MCF 10A (cell line): Measurements from ENCODE around the gene VWA5B1. TPM values are rescaled to one million over a fixed set of nuclear protein-coding genes. Genes with fewer than 3 reads are reported as not detected.
"Not testable (repeated sequence)": the region's sequence is repeated elsewhere in the genome, so short reads cannot be mapped to it uniquely, and the experiment has no call there.

Experiments
- BruUV-seq: library from RNA; stranded (reverse); fragments of 400-500 nt; replicated peaks from 2 replicates; lab custom pipeline; 2021; lab: Mats Ljungman, UMichigan
- CTCF ChIA-PET: fragments of 300-600 bp; sonication (Branson Sonifier 250); formaldehyde crosslinking; extraction: SDS; loops from one replicate; lab custom pipeline; 2021; ENCODE audit warnings: antibody characterized with exemption, inconsistent platforms; lab: Yijun Ruan, JAX
- POLR2A ChIA-PET: fragments of 300-600, 350-650 bp; sonication (Branson Sonifier 250); formaldehyde crosslinking; extraction: SDS; loops from one replicate; lab custom pipeline; 2020; ENCODE audit warnings: antibody characterized with exemption, inconsistent platforms; lab: Yijun Ruan, JAX
- DNase-seq: peaks from one replicate; pipeline ENCODE4 v3.0.0-alpha.2; 2018; ENCODE audit not compliant: unreplicated experiment
- H3K27ac Mint-ChIP-seq: one replicate; pipeline ENCODE4 v1.8.0; 2022; ENCODE audit warnings: mild to moderate bottlenecking, low read depth, mixed read lengths; ENCODE audit not compliant: unreplicated experiment
- H3K27me3 Mint-ChIP-seq: one replicate; pipeline ENCODE4 v1.8.0; 2022; ENCODE audit warnings: mixed read lengths; ENCODE audit not compliant: insufficient read depth, unreplicated experiment
- H3K36me3 Mint-ChIP-seq: one replicate; pipeline ENCODE4 v1.8.0; 2022; ENCODE audit warnings: mild to moderate bottlenecking, moderate library complexity, mixed read lengths; ENCODE audit not compliant: insufficient read depth, unreplicated experiment
- H3K4me1 Mint-ChIP-seq: one replicate; pipeline ENCODE4 v1.8.0; 2022; ENCODE audit warnings: mixed read lengths; ENCODE audit not compliant: insufficient read depth, unreplicated experiment
- H3K4me3 Mint-ChIP-seq: one replicate; pipeline ENCODE4 v1.8.0; 2022; ENCODE audit warnings: mild to moderate bottlenecking, moderate library complexity, mixed read lengths; ENCODE audit not compliant: unreplicated experiment
- H3K9me3 Mint-ChIP-seq: one replicate; pipeline ENCODE4 v1.8.0; 2022; ENCODE audit warnings: mixed read lengths; ENCODE audit not compliant: unreplicated experiment
- intact Hi-C: fragments of 100-400 bp; cut with micrococcal nuclease; formaldehyde crosslinking; loops from 2 replicates; pipeline ENCODE4 v1.14.1; 2022
- total RNA-seq: library from RNA; stranded (reverse); gene quantifications from 2 replicates; pipeline ENCODE4 v1.2.3, GENCODE V29; 2022
- TF ChIP-seq, protein P1 (sequence below): fragments of 200-600 bp; IDR thresholded peaks from one replicate; pipeline ENCODE4 v1.8.0; 2022; ENCODE audit warnings: antibody characterized with exemption, mild to moderate bottlenecking; ENCODE audit not compliant: unreplicated experiment

Gene VWA5B1
- total RNA-seq, 1 experiment from 2014 or later = not detected

- no peaks in the 10 kb centered on the region for H3K36me3 Mint-ChIP-seq
- DNase-seq = no peak
- no peaks in the 10 kb centered on the region for H3K4me1 Mint-ChIP-seq
- intact Hi-C loops = no loop called here
- TF ChIP-seq, protein P1, sequence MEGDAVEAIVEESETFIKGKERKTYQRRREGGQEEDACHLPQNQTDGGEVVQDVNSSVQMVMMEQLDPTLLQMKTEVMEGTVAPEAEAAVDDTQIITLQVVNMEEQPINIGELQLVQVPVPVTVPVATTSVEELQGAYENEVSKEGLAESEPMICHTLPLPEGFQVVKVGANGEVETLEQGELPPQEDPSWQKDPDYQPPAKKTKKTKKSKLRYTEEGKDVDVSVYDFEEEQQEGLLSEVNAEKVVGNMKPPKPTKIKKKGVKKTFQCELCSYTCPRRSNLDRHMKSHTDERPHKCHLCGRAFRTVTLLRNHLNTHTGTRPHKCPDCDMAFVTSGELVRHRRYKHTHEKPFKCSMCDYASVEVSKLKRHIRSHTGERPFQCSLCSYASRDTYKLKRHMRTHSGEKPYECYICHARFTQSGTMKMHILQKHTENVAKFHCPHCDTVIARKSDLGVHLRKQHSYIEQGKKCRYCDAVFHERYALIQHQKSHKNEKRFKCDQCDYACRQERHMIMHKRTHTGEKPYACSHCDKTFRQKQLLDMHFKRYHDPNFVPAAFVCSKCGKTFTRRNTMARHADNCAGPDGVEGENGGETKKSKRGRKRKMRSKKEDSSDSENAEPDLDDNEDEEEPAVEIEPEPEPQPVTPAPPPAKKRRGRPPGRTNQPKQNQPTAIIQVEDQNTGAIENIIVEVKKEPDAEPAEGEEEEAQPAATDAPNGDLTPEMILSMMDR = no peak
- CTCF ChIA-PET = interaction anchor here (0.7 to 1.2 kb wide), 2 partner anchors 59 to 214 kb away, joined by 3 read pairs; no protein-coding TSS in a partner anchor
- peaks cover 36% of the 10 kb centered on the region for H3K27me3 Mint-ChIP-seq
- BruUV-seq = no TSS peak
- no peak overlapping the region for H3K27ac Mint-ChIP-seq
- H3K9me3 Mint-ChIP-seq = peaks cover 13% of the 10 kb centered on the region
- POLR2A ChIA-PET = no interaction called here
- no peak overlapping the region for H3K4me3 Mint-ChIP-seq
Observed at GRCh38 chr1:20266642-20267041, 24.0 kb upstream of the VWA5B1 start.

- BruUV-seq = no TSS peak
- DNase-seq = no peak
- no peaks in the 10 kb centered on the region for H3K4me1 Mint-ChIP-seq
- no peak overlapping the region for H3K4me3 Mint-ChIP-seq
- ChIA-PET POLR2A (no interaction called here), CTCF (interaction anchor here (0.7 kb wide), 1 partner anchor 102 kb away, joined by 3 read pairs; no protein-coding TSS in a partner anchor)
- H3K36me3 Mint-ChIP-seq = no peaks in the 10 kb centered on the region
- H3K27me3 Mint-ChIP-seq = peaks cover 54% of the 10 kb centered on the region
- intact Hi-C loops = no loop called here
- TF ChIP-seq, protein P1 = no peak
- H3K27ac Mint-ChIP-seq = no peak overlapping the region
- H3K9me3 Mint-ChIP-seq = peaks cover 13% of the 10 kb centered on the region
Observed at GRCh38 chr1:20271498-20272400, 18.9 kb upstream of the VWA5B1 start.

GRCh38 chr1:20273716-20274115, 17.0 kb upstream of the VWA5B1 start:
- Mint-ChIP-seq H3K27me3 (peaks cover 54% of the 10 kb centered on the region), H3K9me3 (peaks cover 13% of the 10 kb centered on the region)
- CTCF ChIA-PET, H3K36me3 Mint-ChIP-seq, H3K27ac Mint-ChIP-seq, H3K4me1 Mint-ChIP-seq, BruUV-seq, POLR2A ChIA-PET, DNase-seq, intact Hi-C loops, H3K4me3 Mint-ChIP-seq: not testable (repeated sequence)

DNA sequence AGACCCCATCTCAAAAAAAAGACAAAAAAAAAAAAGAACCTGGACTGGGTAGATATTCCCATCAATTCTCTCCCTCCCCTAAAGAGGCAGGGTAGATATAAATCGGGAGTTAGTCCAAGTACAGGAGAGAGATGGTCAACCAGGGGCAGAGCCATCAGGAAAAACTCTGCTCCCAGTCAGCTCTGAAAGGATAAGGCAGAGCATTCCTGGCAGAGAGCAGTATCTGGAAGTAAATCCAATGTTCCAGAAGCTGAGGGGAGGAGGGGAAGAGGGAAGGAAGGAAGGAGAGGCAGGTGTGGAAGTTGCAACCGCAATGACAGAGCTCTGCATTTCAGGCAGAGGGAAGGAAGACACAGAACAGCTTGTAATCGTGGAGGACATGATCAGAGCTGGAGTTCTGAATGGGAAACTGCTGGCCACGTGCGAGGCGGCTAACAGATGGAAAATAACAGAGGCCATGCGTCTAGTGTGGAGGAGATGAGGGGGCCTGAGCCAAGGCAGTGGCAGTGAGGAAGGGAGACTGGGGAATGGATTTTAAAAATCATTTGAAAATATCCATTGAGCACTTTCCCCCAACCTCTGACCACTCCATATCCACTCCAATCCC, 15.3 kb upstream of the VWA5B1 start:
- intact Hi-C loops = no loop called here
- Mint-ChIP-seq H3K36me3 (no peaks in the 10 kb centered on the region), H3K4me1 (peaks cover 11% of the 10 kb centered on the region), H3K4me3 (no peak overlapping the region), H3K27ac (no peak overlapping the region), H3K27me3 (peaks cover 42% of the 10 kb centered on the region), H3K9me3 (peaks cover 10% of the 10 kb centered on the region)
- DNase-seq = no peak
- TF ChIP-seq, protein P1 = no peak
- ChIA-PET CTCF (no interaction called here), POLR2A (interaction anchor here (0.6 kb wide), 1 partner anchor 41 kb away, joined by 3 read pairs; no protein-coding TSS in a partner anchor)
- BruUV-seq = no TSS peak
